Upper lobe of left lung (tissue), 6 donors: Measurements from ENCODE around the gene KLHL13. TPM values are rescaled to one million over a fixed set of nuclear protein-coding genes. Genes with fewer than 3 reads are reported as not detected.

Source experiments
- ATAC-seq, 2 donors: fragments of 200-7000 bp; cut with Tn5 transposase; one replicate each; pipeline ENCODE4 v1.9.1; 2022; ENCODE audit warnings: mild to moderate bottlenecking in 2 of 2, moderate library complexity in 2 of 2; ENCODE audit not compliant: low FRiP score in 2 of 2
- DNase-seq, 2 donors: peaks; one replicate each; pipeline ENCODE4 v3.0.0-alpha.2; 2019 to 2020
- H3K27ac ChIP-seq, 4 donors: fragments of 200-600 bp; sonication (generic); one replicate each; pipeline ENCODE4 v1.5.1; 2016 to 2019
- H3K27me3 ChIP-seq, 4 donors: fragments of 200-600 bp; sonication (generic); one replicate each; pipeline ENCODE4 v1.5.1; 2017 to 2019
- H3K36me3 ChIP-seq, 4 donors: fragments of 200-600 bp; sonication (generic); one replicate each; pipeline ENCODE4 v1.5.1; 2016 to 2019
- H3K4me1 ChIP-seq, 4 donors: fragments of 200-600 bp; sonication (generic); one replicate each; pipeline ENCODE4 v1.5.1; 2018 to 2019
- H3K4me3 ChIP-seq, 4 donors: fragments of 200-600 bp; sonication (generic); one replicate each; pipeline ENCODE4 v1.5.1; 2017 to 2019; ENCODE audit warnings: mild to moderate bottlenecking in 2 of 4, moderate library complexity in 1 of 4
- H3K9me3 ChIP-seq, 4 donors: fragments of 200-600 bp; sonication (generic); one replicate each; pipeline ENCODE4 v1.5.1; 2018 to 2019
- EP300 ChIP-seq, 4 donors: sonication (generic); formaldehyde crosslinking; IDR thresholded peaks; one replicate each; pipeline ENCODE4 v1.5.1; 2017; ENCODE audit warnings: antibody characterized with exemption in 4 of 4, control low read depth in 2 of 4
- POLR2A ChIP-seq, 4 donors: fragments of 450-650 bp; IDR thresholded peaks; one replicate each; pipeline ENCODE4 v1.5.1; 2016 to 2017; ENCODE audit warnings: antibody characterized with exemption in 4 of 4, mild to moderate bottlenecking in 2 of 4
- POLR2AphosphoS5 ChIP-seq, 2 donors: sonication (generic); formaldehyde crosslinking; IDR thresholded peaks; one replicate each; pipeline ENCODE4 v1.5.1; 2017; ENCODE audit warnings: antibody characterized with exemption in 2 of 2
- WGBS, 2 donors: methylation state at CpG; one replicate each; pipeline ENCODE4 v1.1.5; 2017 to 2018; 5-methylcytosine and 5-hydroxymethylcytosine counted together
- total RNA-seq, 6 donors: library from RNA; depleted of rRNA in 4 of 6; stranded (reverse); fragments of >200 nt in 4 of 6; gene quantifications; one replicate each; pipeline versions ENCODE4 v1.1.0 to v1.2.1, GENCODE V29; 2016 to 2021
- TF ChIP-seq, protein P1 (sequence below), 6 experiments: fragments of 450-650 bp in 4 of 6; fragments of 200-600 bp in 2 of 6; sonication (generic) in 2 of 6; IDR thresholded peaks; one replicate each; pipeline ENCODE4 v1.5.1; 2016 to 2019; ENCODE audit warnings: antibody characterized with exemption in 6 of 6
- donor health status: DM: no; HTN: no; CAD: no; lungs with moderate emphysema.
- donor health status: DM: no; HTN: yes; CAD: no; lungs with severe emphysema.

KLHL13 gene
- total RNA-seq, 6 donors from 2014 or later: 0.63 to 3.8 (median 0.89) TPM; not detected in 1

DNA sequence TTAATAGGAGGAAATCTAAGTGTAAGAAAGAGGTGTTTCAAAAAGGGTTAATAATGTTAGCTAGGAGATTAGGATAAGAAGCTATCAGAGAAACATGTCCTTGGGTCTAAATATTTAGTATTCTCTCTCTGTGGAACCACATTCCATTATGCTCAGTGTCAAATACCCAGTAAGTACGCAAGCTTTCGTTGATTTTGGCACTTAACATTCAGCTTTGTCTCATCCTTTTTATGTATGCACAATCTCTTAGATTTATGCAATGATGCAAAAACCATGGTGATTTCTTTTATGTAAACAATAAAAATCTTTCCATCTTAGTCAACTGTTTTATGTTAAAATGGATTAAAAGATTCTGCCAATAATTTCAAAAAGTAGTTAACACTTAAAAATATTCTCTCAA is 129.2 kb downstream of the KLHL13 start:
- ATAC-seq: no peak
- WGBS, 2 donors: 58 to 68% methylated on average over 2 of the region's 2 CpGs
- Histone ChIP-seq H3K27me3 (no peaks in the 10 kb centered on the region), H3K27ac (no peak overlapping the region), H3K36me3 (no peaks in the 10 kb centered on the region), H3K4me3 (no peak overlapping the region), H3K9me3 (no peaks in the 10 kb centered on the region), H3K4me1 (no peaks in the 10 kb centered on the region)
- no peak for DNase-seq
- TF ChIP-seq POLR2A (IDR thresholded peaks at IDR 0.05) (no peak), EP300 (IDR thresholded peaks at IDR 0.05) (no peak), POLR2AphosphoS5 (IDR thresholded peaks at IDR 0.05) (no peak)
- TF ChIP-seq, protein P1, sequence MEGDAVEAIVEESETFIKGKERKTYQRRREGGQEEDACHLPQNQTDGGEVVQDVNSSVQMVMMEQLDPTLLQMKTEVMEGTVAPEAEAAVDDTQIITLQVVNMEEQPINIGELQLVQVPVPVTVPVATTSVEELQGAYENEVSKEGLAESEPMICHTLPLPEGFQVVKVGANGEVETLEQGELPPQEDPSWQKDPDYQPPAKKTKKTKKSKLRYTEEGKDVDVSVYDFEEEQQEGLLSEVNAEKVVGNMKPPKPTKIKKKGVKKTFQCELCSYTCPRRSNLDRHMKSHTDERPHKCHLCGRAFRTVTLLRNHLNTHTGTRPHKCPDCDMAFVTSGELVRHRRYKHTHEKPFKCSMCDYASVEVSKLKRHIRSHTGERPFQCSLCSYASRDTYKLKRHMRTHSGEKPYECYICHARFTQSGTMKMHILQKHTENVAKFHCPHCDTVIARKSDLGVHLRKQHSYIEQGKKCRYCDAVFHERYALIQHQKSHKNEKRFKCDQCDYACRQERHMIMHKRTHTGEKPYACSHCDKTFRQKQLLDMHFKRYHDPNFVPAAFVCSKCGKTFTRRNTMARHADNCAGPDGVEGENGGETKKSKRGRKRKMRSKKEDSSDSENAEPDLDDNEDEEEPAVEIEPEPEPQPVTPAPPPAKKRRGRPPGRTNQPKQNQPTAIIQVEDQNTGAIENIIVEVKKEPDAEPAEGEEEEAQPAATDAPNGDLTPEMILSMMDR (IDR thresholded peaks at IDR 0.05): no peak

DNA sequence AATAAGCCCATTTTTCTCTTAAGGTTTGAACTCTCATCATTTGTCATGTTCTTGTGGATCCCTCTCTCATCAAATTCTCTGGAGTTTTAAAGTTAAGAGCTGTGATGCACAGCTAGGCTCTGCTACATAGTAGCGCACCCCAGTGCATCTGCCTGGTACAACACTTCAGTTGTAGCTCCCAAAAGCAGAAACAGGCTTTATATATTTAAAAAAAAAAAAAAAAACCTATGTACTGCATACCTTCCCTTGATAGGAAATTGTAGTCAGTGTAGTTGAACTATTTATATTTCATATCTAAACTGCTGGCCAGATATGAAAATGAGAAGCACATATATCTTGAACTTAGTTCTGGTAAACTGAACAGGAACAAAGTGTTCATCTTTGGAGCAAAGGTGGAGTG is 131.4 kb downstream of the KLHL13 start:
- Histone ChIP-seq H3K36me3 (no peaks in the 10 kb centered on the region), H3K9me3 (no peaks in the 10 kb centered on the region), H3K4me1 (no peaks in the 10 kb centered on the region), H3K27ac (no peak overlapping the region), H3K27me3 (no peaks in the 10 kb centered on the region), H3K4me3 (no peak overlapping the region)
- ATAC-seq (no peak), DNase-seq (no peak)
- 30 to 67% methylated on average over 1 of the region's 1 CpG for WGBS, 2 donors
- TF ChIP-seq, protein P1 (IDR thresholded peaks at IDR 0.05): no peak
- TF ChIP-seq POLR2AphosphoS5 (IDR thresholded peaks at IDR 0.05): no peak

DNA sequence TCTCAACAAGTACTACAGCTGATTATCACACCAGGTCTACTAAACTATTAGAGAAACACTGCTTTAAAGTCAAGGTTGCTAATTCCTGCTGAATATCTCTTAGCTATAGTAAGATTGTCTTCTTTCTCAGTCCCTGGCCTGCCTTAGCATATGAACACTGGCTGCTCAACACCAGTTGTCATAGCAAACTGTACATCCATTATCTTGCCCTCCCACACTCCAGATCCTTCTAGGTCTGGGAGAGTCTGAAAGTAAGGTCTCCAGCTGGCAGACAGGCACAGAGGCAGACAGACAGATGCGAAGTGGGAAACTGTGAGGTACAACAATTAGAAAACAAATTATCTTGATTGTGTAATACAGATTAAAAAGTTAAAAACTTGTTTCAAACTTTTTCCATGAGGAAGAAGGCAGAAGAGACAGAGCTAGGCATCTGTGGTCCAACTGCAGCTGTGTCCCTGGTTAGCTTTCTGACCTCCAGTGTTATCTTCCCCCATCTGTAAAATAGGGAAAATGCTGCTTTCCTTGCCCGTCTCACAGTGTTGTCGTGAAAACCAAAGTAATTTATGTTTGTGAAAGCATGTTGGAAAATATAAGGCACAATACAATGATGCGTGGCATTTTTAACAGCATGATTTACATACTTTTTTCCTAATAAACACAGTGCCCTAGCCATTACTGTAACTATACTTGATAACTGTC is 133.8 kb downstream of the KLHL13 start:
- Histone ChIP-seq H3K4me1 (no peaks in the 10 kb centered on the region), H3K4me3 (no peak overlapping the region), H3K27ac (no peak overlapping the region), H3K27me3 (no peaks in the 10 kb centered on the region), H3K9me3 (no peaks in the 10 kb centered on the region), H3K36me3 (no peaks in the 10 kb centered on the region)
- ATAC-seq (no peak), DNase-seq (no peak)
- TF ChIP-seq POLR2A (IDR thresholded peaks at IDR 0.05): no peak
- no peak for TF ChIP-seq POLR2AphosphoS5 (IDR thresholded peaks at IDR 0.05)
- TF ChIP-seq, protein P1 (IDR thresholded peaks at IDR 0.05): no peak
- TF ChIP-seq EP300 (IDR thresholded peaks at IDR 0.05): no peak
- 61 to 83% methylated on average over 4 of the region's 4 CpGs for WGBS, 2 donors

DNA sequence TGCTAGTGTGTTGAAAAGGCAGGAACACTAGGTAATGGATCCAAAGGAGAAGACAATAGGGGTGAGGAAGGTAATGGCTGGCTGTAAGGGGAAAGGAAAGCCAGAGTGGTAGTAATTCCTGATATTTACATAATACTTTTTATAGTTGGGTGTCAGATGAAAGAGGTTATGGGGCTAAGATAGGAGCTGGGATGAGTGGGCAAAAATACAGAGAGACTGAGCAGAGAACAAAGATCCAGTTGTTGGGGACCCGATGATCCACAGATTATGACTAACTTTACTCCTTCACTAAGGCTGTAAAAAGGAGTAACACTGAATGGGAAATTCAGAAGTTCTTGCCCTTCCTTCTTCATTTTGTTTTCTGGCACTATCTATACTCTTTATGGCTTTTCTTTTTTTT is 138.2 kb downstream of the KLHL13 start:
- H3K9me3 ChIP-seq: no peaks in the 10 kb centered on the region
- H3K27ac ChIP-seq: no peak overlapping the region
- 92 to 100% methylated on average over 1 of the region's 1 CpG for WGBS, 2 donors
- DNase-seq: no peak
- no peaks in the 10 kb centered on the region for H3K27me3 ChIP-seq
- H3K36me3 ChIP-seq: no peaks in the 10 kb centered on the region
- TF ChIP-seq POLR2AphosphoS5 (IDR thresholded peaks at IDR 0.05): no peak
- TF ChIP-seq, protein P1 (IDR thresholded peaks at IDR 0.05): no peak
- TF ChIP-seq POLR2A (IDR thresholded peaks at IDR 0.05): no peak
- no peak overlapping the region for H3K4me3 ChIP-seq
- H3K4me1 ChIP-seq: no peaks in the 10 kb centered on the region
- ATAC-seq: no peak

DNA sequence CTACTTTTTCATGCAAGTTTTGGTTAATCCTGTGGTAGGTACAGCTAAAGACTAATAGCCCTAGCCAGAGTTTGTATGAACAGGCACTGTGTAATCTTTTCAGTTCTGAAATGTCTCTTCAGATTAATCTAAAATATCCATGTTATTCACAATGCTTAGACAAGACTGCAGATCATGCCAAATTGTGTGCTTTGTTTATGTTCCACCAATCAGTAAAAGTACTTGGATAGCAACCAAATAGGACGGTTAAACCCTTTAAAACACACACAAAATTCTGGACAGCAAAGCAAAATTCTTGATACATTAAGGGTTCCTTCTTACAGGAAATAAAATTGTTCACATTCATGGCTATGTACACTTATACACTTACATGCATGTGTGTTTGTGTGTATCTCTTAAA is 139.1 kb downstream of the KLHL13 start:
- Histone ChIP-seq H3K27ac (no peak overlapping the region), H3K9me3 (no peaks in the 10 kb centered on the region), H3K36me3 (no peaks in the 10 kb centered on the region), H3K27me3 (no peaks in the 10 kb centered on the region), H3K4me3 (no peak overlapping the region), H3K4me1 (no peaks in the 10 kb centered on the region)
- ATAC-seq: no peak
- no peak for TF ChIP-seq POLR2A (IDR thresholded peaks at IDR 0.05)
- TF ChIP-seq, protein P1 (IDR thresholded peaks at IDR 0.05): no peak
- no peak for TF ChIP-seq EP300 (IDR thresholded peaks at IDR 0.05)
- TF ChIP-seq POLR2AphosphoS5 (IDR thresholded peaks at IDR 0.05): no peak
- DNase-seq: no peak
- 36 to 45% methylated on average over 1 of the region's 1 CpG for WGBS, 2 donors
